Renal cortex interstitium (tissue), 11 donors: ENCODE results near the gene PARP15. TPM values are rescaled to one million over a fixed set of nuclear protein-coding genes. Genes with fewer than 3 reads are reported as not detected.
A peak's percentile ranks its signal among the peaks of the same experiment; 100 is the strongest.
"Not testable (repeated sequence)": the region's sequence is repeated elsewhere in the genome, so short reads cannot be mapped to it uniquely, and the experiment has no call there.

ENCODE experiments used
- DNase-seq, 11 donors: peaks; one replicate each; pipeline ENCODE4 v3.0.0-alpha.2; 2013; ENCODE audit warnings: low read depth in 9 of 11, low spot score in 4 of 11; ENCODE audit errors: extremely low read depth in 1 of 11
- polyA plus RNA-seq, 3 donors: library from polyadenylated mRNA; unstranded; fragments of 120-200 nt; gene quantifications; one replicate each; pipeline ENCODE4 v1.2.1, GENCODE V29; 2013; ENCODE audit not compliant: insufficient read length in 3 of 3

The PARP15 gene
- polyA plus RNA-seq, 3 donors, result 0.32 to 0.58 (median 0.47) TPM

GRCh38 chr3:122646146-122646988 lies 68.9 kb downstream of the PARP15 start:
- no peak for DNase-seq

DNA sequence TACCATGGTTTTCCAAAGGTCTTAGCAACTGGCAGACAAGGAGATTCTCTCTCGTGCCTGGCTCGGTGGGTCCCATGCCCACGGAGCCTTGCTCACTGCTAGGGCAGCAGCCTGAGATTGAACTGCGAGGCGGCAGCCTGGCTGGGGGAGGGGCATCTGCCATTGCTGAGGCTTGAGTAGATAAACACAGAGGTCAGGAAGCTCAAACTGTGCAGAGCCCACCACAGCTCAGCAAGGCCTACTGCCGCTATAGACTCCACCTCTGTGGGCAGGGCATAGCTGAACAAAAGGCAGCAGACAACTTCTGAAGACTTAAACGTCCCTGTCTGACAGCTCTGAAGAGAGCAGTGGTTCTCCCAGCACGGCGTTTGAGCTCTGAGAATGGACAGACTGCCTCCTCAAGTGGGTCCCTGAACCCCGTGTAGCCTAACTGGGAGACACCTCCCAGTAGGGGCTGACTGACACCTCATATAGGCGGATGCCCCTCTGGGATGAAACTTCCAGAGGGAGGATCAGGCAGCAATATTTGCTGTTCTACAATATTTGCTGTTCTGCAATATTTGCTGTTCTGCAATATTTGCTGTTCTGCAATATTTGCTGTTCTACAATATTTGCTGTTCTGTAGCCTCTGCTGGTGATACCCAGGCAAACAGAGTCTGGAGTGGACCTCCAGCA lies 73.9 kb downstream of the PARP15 start:
- not testable (repeated sequence) for DNase-seq

DNA sequence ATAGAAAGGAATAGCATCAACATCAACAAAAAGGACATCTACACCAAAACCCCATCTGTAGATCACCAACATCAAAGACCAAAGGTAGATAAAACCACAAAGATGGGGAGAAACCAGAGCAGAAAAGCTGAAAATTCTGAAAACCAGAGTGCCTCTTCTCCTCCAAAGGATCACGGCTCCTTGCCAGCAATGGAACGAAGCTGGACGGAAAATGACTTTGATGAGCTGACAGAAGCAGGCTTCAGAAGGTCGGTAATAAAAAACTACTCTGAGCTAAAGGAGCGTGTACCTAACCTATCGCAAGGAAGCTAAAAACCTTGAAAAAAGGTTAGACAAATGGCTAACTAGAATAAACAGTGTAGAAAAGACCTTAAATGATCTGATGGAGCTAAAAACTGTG lies 74.5 kb downstream of the PARP15 start:
- not testable (repeated sequence) for DNase-seq

DNA sequence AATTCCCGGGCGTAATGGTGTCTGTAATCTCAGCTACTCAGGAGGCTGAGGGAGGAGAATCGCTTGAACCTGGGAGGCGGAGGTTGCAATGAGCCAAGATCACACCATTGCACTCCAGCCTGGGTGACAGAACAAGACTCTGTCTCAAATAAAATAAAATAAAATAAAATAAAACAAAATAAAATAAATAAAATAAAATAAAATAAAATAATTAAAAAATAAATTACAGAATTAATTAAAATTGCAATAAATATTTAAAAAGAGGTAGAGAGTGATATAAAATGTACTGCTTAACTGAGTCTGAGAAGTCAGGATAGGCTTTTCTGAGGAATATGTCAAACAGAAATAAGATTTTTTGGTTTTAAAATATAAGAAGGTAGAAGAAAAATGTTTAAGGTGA lies 80.9 kb downstream of the PARP15 start:
- not testable (repeated sequence) for DNase-seq

DNA sequence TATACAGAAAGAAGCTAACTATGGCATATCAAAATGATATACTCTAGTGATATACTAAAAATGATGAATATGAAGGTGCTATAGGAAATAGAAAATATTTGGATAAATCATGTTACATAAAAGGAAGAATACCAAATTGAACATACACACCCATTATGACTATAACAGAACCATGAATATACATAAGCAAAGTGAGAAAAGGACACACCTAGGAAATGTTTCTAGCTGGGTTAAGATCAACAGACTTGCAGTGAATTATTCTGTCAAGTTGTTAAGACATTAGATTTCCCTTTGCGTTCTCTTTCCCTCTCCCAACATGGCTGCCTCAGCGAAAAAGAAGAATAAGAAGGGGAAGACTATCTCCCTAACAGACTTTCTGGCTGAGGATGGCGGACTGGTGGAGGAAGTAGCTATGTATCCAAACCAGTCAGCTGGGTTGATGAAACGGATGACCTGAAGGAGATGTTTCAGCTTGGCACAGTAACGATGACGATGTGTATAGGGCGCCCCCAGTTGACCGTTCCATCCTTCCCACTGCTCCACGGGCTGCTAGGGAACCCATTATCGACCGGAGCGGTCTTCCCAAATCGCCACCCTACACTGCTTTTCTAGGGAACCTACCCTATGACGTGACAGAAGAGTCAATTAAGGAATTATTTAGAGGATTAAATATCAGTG lies 83.0 kb downstream of the PARP15 start:
- DNase-seq, result no peak

DNA sequence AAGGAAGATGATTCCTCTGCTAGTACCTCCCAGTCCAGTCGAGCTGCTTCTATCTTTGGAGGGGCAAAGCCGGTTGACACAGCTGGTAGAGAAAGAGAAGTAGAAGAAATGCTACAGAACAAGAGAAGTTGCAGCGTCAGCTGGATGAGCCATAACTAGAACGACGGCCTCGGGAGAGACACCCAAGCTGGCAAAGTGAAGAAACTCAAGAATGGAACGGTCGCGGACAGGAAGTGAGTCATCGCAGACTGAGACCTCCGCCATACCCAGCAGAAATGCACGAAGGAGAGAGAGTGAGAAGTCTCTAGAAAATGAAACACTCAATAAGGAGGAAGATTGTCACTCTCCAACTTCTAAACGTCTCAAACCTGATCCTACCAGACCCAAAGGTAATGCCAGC lies 84.2 kb downstream of the PARP15 start:
- no peak for DNase-seq

- DNase-seq, result no peak
Measured at GRCh38 chr3:122662505-122662904, 85.1 kb downstream of the PARP15 start.

DNA sequence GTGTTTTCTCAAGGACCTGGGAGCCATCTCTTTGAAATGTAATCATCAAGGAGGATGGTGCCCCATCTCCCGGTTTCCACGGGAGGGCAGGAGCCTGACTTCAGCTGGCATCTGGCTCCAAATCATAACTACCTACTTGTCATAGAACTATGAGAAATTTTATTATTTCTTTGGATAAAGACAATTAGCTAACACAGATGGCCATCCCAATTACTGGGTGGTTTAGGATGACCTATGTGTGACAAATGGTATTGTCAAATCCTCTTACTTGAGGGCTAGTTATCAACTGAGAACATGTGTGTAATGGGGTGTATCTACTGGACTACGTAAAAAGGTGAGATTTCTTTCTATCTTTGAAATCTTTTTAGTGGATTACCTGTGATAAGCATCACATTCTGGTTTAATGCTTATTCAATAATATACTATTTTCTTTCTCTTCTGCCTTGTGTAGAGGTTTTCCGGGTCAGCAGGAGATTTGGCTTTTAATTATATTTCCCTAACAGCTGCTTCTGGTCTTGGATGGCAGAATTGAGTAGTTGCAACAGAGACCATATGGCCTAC lies 87.9 kb downstream of the PARP15 start:
- no peak for DNase-seq

- DNase-seq, result no peak
Measured at GRCh38 chr3:122665881-122666280, 88.4 kb downstream of the PARP15 start.

DNA sequence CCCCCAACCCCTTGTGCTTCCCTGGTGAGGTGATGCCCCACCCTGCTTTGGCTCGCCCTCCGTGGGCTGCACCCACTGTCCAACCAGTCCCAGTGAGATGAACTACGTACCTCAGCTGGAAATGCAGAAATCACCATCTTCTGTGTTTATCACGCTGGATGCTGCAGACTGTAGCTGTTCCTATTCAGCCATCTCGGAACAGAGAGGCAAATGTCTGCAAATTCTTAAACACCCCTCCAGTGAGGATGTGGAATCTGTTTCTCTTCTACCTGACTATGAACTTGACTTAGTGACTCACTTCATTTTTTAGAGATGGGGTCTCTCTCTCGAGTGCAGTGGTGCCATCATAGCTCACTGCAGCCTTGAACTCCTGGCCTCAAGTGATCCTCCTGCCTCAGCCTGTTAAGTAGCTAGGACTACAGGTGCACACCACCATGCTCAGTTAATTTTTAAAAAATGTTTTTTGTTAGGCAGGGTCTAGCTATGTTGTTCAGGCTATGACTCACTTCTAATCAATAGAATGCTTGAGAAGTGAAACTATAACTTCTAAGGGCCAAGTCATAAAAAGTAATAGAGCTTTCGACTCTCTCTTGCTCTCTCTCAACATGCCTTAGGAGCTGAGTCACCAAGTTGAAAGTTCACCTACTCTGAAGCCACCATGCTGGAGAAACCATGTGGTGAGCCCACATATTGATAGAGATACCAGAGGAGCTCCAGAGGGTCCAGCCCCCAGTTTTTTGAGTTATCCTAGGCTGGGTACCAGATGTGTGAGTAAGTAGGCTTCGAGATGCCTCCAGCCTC lies 91.7 kb downstream of the PARP15 start:
- no peak for DNase-seq

DNA sequence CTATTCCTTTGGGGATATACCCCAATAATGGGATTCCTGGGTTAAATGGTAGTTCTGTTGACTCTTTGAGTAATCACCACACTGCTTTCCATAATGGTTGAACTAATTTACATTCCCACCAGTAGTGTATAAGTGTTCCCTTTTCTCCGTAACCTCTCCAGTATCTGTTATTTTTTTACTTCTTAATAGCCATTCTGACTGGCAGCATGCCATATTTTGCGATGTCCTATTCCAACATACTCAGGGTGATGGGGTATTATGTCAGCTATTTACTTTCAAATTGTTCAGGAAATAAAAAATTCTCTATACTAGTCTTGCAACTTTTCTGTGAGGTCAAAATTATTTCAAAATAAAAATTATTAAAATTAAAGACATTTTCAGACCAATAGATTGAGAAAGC lies 94.1 kb downstream of the PARP15 start:
- DNase-seq, result no peak

GRCh38 chr3:122674339-122674738 lies 96.9 kb downstream of the PARP15 start:
- DNase-seq, result no peak

DNA sequence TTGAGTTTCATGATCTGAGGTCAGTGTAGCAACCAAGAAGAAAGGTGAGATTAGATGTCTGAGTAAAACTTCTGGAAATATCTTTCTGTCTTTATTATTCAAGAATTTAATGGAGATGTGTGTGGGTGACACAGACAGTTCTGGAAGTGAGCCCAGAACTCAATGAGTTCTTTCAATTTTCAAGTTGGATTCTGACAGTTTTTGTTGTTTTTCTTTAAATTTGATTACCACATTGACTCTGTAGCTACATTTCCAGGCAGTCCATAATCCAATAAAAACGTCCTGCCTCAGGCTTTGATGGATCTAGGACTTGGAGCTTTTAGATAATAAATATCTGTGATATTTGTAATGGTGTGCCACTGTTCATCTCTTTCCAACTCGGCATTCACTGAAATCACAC lies 99.3 kb downstream of the PARP15 start:
- DNase-seq, result no peak

DNA sequence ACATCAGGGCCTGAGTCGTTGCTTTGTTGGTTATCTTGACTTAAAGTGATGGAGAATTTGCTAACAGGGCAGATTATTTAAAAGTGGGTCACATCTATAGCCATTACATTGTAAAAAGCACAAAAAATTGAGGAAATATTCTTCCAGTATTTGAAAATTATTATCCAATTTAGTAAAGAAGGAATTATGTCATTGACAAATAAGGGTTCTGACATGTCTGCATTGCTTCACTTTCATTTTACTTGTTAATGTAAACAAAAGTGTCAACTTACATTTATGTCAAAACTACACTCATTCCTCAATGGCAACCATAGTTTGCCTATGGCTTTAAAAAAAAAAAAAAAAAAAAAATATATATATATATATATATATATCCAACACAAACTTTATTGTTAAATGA lies 99.8 kb downstream of the PARP15 start:
- DNase-seq, result no peak

GRCh38 chr3:122678506-122678905 lies 101.1 kb downstream of the PARP15 start:
- no peak for DNase-seq

GRCh38 chr3:122679085-122679881 lies 101.8 kb downstream of the PARP15 start:
- peak; percentile 54 to 86 (median 74) for DNase-seq

GRCh38 chr3:122679882-122680474 lies 102.5 kb downstream of the PARP15 start:
- DNase-seq, result peak in 3 of 11 donors; percentile 20 to 31 (median 20)
